NCI-H1092 (cell line): ENCODE data around the gene C7orf25.

Experiments
- DNase-seq: peaks from one replicate; lab custom pipeline; 2025; lab: John Stamatoyannopoulos, UW

C7orf25 gene

DNA sequence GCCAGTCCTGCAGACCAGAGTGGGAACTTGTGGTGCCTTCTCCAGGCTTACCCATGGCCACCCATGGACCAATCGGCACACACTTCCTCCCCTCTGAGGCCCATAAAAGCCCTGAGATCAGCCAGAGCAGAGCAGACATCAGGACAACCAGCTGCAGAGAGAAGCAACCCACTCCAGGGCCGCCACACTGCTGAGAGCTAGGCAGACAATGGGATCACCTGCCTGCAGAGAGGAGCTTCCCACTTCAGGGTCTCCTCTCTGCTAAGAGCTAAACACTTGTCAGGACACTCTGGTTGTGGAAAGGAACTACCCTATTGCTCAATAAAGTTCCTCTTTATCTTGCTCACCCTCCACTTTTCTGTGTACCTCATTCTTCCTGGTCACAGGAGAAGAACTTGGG lies 34.0 kb downstream of the C7orf25 start:
- no peak for DNase-seq

DNA sequence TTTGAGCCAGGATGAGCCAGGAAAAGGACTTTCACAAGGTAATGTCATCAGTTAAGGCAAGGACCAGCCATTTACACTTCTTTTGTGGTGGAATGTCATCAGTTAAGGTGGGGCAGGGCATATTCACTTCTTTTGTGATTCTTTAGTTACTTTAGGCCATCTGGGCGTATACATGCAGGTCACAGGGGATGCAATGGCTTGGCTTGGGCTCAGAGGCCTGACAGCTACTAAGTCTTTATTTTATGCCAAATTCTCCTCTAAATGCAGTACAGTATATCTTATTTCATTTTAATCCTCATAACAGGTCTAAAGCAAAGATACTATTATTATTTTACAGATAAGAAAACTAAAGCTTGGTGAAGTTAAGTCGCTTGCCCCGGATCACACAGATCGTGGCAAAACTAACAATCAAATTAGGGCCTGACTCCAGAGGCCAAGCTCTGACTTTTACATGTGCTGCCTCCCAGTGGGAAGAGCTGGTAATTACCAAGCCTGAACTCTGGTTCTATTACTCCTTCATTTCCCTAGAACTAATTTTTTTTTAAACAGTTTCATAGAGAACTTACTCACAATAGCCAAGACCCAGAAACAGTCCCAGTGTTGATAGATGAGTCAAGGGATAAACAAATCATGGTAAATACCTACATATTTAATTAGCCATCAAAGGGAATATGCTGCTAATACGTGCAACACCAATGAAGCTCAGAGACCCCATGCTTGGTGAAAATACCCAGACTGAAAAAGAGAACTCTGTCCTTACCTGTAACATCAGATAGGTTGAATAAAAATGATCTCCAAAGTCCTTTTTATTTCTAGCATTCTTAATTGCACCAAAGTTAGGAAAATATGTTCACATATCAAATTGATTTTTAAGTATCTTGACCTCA lies 35.4 kb downstream of the C7orf25 start:
- DNase-seq: no peak

DNA sequence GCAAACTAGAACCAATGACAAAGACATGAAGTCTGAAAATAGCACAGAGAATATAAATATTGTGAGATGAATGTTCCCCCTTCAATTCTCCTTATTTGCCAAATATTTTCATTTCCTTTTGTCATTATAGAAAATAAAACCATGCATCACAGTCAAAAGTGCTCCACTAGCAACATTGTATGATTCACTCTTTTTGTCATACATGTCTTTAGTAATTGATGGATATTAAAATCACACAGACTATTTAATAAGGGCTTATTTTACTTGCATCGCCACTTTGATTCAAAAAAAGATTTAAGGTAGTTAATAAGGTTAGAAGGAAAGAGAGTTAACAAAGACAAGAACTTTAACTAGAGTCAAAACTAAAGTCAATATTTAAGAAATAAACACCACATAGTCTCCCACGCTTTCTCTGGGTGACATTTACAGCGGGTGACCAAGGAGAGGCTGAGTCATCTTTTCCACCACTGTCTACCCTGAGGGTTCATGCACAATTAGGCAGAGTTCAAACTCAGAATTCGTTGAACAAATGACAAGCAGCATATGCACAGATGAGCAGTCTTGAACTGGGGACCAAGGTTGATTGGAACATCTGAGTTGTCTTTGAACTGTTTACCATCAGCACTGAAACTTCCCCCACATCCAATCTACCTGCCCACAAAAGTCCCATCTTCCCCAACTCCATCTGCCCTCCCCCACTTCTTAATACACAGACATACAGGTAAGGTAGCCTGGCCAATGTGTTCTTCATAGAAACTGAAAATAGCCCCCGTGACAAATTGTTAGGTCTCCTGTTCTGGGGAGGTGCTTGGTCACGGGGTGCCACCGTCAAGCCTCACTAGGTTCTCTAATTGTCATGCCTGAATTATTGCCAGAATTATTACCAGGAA lies 42.5 kb downstream of the C7orf25 start:
- DNase-seq: no peak

DNA sequence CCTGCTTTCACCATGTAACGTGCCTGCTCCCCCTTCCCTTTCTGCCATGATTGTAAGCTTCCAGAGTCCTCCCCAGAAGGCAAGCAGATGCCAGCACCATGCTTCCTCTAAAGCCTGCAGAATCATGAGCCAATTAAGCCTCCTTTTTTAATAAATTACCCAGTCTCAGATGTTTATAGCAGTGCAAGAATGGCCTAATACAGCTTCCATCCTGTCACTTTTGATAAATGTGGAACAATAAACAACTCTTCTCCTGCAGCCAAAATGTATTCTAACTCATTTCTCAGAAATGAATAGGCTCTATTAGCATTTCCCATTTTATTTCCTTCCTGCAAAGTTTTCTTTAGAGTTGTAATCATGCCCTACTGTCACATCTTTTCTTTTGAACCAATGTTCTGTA lies 43.4 kb downstream of the C7orf25 start:
- no peak for DNase-seq
